Measurements from ENCODE around the gene PADI1. TPM values are rescaled to one million over a fixed set of nuclear protein-coding genes. Genes with fewer than 3 reads are reported as not detected.

The PADI1 gene
- total RNA-seq, 1 donor from 2014 or later, result not detected

DNA sequence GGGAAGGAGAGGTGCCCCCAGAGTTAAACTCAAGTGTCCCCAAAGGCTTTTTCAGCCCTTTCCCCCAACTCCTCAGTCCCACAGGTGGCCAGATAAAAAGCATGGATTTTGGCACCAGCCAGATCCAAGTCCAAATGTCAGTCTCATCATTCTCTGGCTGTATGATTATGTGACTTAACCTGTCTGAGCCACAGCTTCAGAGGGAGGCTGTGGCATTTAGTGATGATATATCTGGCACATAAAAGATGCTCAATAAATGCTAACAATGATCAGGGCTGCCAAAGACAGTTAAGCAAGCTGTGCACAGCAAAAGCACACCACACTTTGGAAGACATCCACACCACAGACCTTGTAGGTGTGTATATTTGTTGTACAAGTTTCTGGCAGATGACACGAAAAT is 38.3 kb downstream of the PADI1 start:
- no peaks in the 10 kb centered on the region for H3K36me3 ChIP-seq
- no peak for DNase-seq
- no peak overlapping the region for H3K27ac ChIP-seq (replicated peaks)
- no peaks in the 10 kb centered on the region for H3K4me1 ChIP-seq
- intact Hi-C loops (cut with micrococcal nuclease), result no loop called here
- H3K4me3 ChIP-seq, result no peak overlapping the region
- peaks cover 87% of the 10 kb centered on the region for H3K27me3 ChIP-seq (ENCODE audit: low read depth)
- no peaks in the 10 kb centered on the region for H3K9me3 ChIP-seq (replicated peaks)
- TF ChIP-seq, protein P1, sequence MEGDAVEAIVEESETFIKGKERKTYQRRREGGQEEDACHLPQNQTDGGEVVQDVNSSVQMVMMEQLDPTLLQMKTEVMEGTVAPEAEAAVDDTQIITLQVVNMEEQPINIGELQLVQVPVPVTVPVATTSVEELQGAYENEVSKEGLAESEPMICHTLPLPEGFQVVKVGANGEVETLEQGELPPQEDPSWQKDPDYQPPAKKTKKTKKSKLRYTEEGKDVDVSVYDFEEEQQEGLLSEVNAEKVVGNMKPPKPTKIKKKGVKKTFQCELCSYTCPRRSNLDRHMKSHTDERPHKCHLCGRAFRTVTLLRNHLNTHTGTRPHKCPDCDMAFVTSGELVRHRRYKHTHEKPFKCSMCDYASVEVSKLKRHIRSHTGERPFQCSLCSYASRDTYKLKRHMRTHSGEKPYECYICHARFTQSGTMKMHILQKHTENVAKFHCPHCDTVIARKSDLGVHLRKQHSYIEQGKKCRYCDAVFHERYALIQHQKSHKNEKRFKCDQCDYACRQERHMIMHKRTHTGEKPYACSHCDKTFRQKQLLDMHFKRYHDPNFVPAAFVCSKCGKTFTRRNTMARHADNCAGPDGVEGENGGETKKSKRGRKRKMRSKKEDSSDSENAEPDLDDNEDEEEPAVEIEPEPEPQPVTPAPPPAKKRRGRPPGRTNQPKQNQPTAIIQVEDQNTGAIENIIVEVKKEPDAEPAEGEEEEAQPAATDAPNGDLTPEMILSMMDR (IDR thresholded peaks at IDR 0.05; ENCODE audit: borderline replicate concordance), result no peak

DNA sequence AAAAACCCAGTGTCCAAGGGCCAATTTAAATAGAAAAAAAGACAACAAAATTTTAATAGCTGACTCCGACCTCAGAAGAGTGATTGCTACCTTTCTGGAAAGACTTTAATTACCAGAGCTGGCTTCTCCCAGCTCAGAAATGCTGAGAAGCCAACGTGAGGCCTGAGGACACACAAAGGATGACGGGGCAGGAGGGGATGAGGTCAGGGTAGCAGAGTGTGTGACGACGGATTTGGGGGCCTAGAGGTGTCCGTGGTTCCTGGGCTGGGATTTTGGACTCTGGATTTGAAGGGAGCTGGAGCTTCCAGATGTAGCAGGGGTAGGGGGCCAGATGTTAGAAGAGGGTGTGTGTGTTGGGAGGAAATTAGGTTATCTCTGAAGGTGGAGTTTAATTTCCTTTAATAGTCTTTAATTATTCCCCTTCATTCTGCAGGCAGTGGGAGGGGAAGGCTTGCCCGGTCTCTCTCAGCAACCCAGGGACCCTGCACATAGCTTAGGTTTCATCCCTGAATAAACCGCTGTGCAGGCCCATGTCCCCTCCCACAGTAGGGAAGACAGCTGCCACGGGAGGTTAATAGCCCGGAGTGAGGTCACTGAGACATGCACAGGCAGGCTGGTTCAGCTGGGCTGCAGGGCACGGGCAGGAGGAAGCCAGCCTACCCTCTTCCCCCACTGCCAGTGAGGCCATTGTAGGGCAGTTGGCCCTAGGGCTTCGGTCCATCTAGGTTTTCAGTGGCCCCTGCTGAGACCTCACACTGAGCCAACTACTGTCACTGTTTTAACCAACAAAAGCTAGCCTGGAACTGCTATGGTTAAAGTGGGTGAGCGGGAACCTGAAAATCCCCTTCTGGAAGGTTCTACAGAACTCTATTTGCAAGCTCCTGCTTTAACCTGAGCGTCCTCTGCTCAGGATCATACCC is 40.2 kb downstream of the PADI1 start:
- Histone ChIP-seq H3K27ac (replicated peaks) (no peak overlapping the region), H3K9me3 (replicated peaks) (no peaks in the 10 kb centered on the region), H3K27me3 (ENCODE audit: low read depth) (peaks cover 89% of the 10 kb centered on the region), H3K36me3 (no peaks in the 10 kb centered on the region), H3K4me1 (no peaks in the 10 kb centered on the region), H3K4me3 (no peak overlapping the region)
- DNase-seq, result no peak
- intact Hi-C loops (cut with micrococcal nuclease), result no loop called here
- TF ChIP-seq, protein P1 (IDR thresholded peaks at IDR 0.05; ENCODE audit: borderline replicate concordance), result no peak

DNA sequence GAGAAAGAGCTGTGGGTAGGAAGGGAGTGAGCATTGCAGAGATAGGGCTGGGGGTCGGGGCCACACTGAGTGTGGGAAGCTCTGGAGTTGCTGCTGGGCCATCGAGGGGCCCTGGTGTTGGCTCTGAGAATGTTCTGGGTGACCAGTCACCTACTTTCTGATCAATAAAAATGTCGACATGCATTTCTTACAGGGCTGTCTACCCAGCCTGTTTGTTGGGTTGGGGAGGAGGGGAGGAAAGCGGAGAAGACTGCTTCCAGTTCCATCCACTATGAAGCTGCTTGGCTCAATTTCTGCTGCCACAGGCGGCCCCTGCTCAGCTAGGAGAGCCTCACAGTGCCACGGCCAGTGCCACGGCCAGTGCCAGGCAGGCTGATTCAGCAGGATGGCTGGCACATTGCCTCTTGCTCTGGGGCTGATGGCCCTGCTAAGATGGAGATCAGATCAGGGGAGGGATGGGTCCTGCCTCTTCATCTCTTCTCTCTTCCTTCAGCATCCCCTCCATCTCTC is 40.9 kb downstream of the PADI1 start:
- DNase-seq, result no peak
- no peak overlapping the region for H3K4me3 ChIP-seq
- intact Hi-C loops (cut with micrococcal nuclease), result no loop called here
- no peaks in the 10 kb centered on the region for H3K36me3 ChIP-seq
- no peaks in the 10 kb centered on the region for H3K4me1 ChIP-seq
- no peaks in the 10 kb centered on the region for H3K9me3 ChIP-seq (replicated peaks)
- TF ChIP-seq, protein P1 (IDR thresholded peaks at IDR 0.05; ENCODE audit: borderline replicate concordance), result no peak
- peaks cover 89% of the 10 kb centered on the region for H3K27me3 ChIP-seq (ENCODE audit: low read depth)
- H3K27ac ChIP-seq (replicated peaks), result no peak overlapping the region

DNA sequence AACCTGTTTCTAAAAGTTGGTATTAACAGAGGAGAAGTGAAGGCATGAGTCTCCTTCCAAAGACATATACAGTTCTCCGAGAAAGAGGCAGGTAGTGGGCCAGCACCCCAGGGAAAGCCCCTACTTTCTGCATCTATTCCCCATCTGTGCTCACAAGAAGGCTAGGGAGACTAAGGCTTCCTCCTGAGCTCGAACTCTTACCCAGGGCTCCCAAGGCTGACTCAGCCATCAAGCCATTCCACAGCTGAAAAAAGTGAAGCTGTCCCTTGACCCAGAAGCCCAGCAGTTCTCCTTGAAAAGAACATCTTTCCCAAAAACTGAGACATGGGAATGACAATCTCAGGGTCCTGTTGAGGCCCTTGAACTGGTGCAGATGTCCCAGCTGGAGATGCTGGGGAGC is 42.0 kb downstream of the PADI1 start:
- Histone ChIP-seq H3K4me3 (no peak overlapping the region), H3K27ac (replicated peaks) (no peak overlapping the region), H3K36me3 (no peaks in the 10 kb centered on the region), H3K9me3 (replicated peaks) (no peaks in the 10 kb centered on the region), H3K27me3 (ENCODE audit: low read depth) (peaks cover 93% of the 10 kb centered on the region), H3K4me1 (no peaks in the 10 kb centered on the region)
- DNase-seq, result no peak
- TF ChIP-seq, protein P1 (IDR thresholded peaks at IDR 0.05; ENCODE audit: borderline replicate concordance), result no peak
- intact Hi-C loops (cut with micrococcal nuclease), result no loop called here

DNA sequence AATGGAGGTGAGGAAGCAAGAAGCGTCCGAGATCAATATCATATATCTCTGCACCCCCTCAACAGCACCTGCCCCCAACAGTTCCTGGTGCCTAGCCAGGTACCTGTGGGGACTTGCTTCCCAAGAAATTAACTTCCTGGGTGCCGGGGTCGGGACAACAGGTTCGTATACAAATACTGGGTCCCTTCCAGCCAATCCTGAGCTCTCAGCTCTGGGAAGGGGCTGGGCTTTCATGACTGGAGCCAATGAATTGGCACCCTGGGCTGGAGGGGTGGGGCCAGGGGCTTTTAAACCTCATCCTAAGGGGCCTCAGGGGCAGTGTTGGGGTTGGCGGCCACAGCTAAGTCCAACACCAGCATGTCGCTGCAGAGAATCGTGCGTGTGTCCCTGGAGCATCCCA is 43.9 kb downstream of the PADI1 start, which contains the start of gene PADI3:
TSS of gene PADI3 (plus strand) at position 318 of the 400 bp plus-strand sequence. CDS start at position 358, 40 bp downstream.
- Histone ChIP-seq H3K27ac (replicated peaks) (no peak within 1 kb of the TSS), H3K27me3 (ENCODE audit: low read depth) (peaks cover 94% of the 10 kb centered on the region), H3K36me3 (no peaks in the 10 kb centered on the region), H3K4me3 (no peak within 1 kb of the TSS), H3K4me1 (no peaks in the 10 kb centered on the region), H3K9me3 (replicated peaks) (no peaks in the 10 kb centered on the region)
- TF ChIP-seq, protein P1 (IDR thresholded peaks at IDR 0.05; ENCODE audit: borderline replicate concordance), result no peak
- intact Hi-C loops (cut with micrococcal nuclease), result no loop called here
- no peak for DNase-seq
